ENCODE results near the gene NUBP2.

- TF ChIP-seq FOS (IDR thresholded peaks at IDR 0.05; ENCODE audit: borderline replicate concordance, extremely low read depth, insufficient read length), result no peak
- no peak for TF ChIP-seq CTCF (IDR thresholded peaks at IDR 0.05 in 2 of 3, conservative IDR thresholded peaks at IDR 0.05 in 1 of 3; ENCODE audit: control insufficient read depth in 2 of 3, extremely low read depth in 1 of 3, insufficient read depth in 1 of 3, low read depth in 3 of 3, low read length in 3 of 3)
- no peak for TF ChIP-seq HDAC2 (IDR thresholded peaks at IDR 0.05)
- TF ChIP-seq SMAD5 (IDR thresholded peaks at IDR 0.05; ENCODE audit: low read depth), result no peak
- TF ChIP-seq BRCA1 (IDR thresholded peaks at IDR 0.05; ENCODE audit: low read depth, low read length), result no peak
- TF ChIP-seq HCFC1 (IDR thresholded peaks at IDR 0.05; ENCODE audit: low read length), result no peak
- TF ChIP-seq EZH2 (IDR thresholded peaks at IDR 0.05; ENCODE audit: borderline replicate concordance, control insufficient read depth, low read depth, low read length), result no peak
- TF ChIP-seq CHD2 (IDR thresholded peaks at IDR 0.05; ENCODE audit: borderline replicate concordance, low read depth, low read length), result no peak
Measured at GRCh38 chr16:1816396-1817275, 33.9 kb downstream of the NUBP2 start.
